Type B pancreatic cell (in vitro differentiated cells): Measurements from ENCODE around the gene HPGDS. TPM values are rescaled to one million over a fixed set of nuclear protein-coding genes. Genes with fewer than 3 reads are reported as not detected.

ENCODE experiments used
- DNase-seq: peaks from one replicate; pipeline ENCODE4 v3.0.0; 2021; ENCODE audit warnings: mixed read lengths; ENCODE audit not compliant: unreplicated experiment; ENCODE audit errors: extremely low spot score
- H3K27ac Mint-ChIP-seq: 2 replicates; pipeline ENCODE4 v1.8.0; 2021; ENCODE audit warnings: mild to moderate bottlenecking, mixed read lengths
- H3K27me3 Mint-ChIP-seq: 2 replicates; pipeline ENCODE4 v1.8.0; 2021; ENCODE audit warnings: mixed read lengths
- H3K36me3 Mint-ChIP-seq: 2 replicates; pipeline ENCODE4 v1.8.0; 2021; ENCODE audit warnings: mixed read lengths
- H3K4me1 Mint-ChIP-seq: one replicate; pipeline ENCODE4 v1.8.0; 2021; ENCODE audit warnings: mixed read lengths; ENCODE audit not compliant: unreplicated experiment
- H3K4me3 Mint-ChIP-seq: 2 replicates; pipeline ENCODE4 v1.8.0; 2021; ENCODE audit warnings: mild to moderate bottlenecking, mixed read lengths
- H3K9me3 Mint-ChIP-seq: 2 replicates; pipeline ENCODE4 v1.8.0; 2021; ENCODE audit warnings: mixed read lengths
- total RNA-seq: library from RNA; stranded (reverse); gene quantifications from 2 replicates; pipeline ENCODE4 v1.2.1, GENCODE V29; 2021; ENCODE audit warnings: low replicate concordance
- TF ChIP-seq, protein P1 (sequence below): fragments of 200-600 bp; sonication (generic); conservative IDR thresholded peaks from 2 replicates; pipeline ENCODE4 v1.5.0; 2021; ENCODE audit warnings: antibody characterized with exemption, mild to moderate bottlenecking

HPGDS gene
- total RNA-seq, 1 donor from 2014 or later: not detected

DNA sequence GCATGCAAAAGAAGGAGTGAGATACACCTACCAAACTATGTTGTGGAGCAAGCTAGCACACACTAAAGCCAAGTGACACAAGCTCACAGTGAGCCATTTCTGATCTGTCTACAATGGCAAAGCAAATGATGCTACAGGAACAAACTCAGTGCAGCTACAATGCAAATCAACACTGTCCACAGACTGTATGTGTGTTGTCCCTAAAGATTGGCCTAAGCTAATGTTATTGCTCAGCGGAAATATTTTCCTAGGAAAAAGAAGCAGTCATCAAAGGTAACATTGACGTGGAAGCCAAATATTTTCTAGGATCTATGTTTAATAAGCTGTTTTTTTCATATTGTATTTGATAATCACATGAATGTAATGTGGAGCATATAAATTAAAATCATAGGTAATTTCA, 34.7 kb upstream of the HPGDS start:
- TF ChIP-seq, protein P1, sequence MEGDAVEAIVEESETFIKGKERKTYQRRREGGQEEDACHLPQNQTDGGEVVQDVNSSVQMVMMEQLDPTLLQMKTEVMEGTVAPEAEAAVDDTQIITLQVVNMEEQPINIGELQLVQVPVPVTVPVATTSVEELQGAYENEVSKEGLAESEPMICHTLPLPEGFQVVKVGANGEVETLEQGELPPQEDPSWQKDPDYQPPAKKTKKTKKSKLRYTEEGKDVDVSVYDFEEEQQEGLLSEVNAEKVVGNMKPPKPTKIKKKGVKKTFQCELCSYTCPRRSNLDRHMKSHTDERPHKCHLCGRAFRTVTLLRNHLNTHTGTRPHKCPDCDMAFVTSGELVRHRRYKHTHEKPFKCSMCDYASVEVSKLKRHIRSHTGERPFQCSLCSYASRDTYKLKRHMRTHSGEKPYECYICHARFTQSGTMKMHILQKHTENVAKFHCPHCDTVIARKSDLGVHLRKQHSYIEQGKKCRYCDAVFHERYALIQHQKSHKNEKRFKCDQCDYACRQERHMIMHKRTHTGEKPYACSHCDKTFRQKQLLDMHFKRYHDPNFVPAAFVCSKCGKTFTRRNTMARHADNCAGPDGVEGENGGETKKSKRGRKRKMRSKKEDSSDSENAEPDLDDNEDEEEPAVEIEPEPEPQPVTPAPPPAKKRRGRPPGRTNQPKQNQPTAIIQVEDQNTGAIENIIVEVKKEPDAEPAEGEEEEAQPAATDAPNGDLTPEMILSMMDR: no peak
- H3K4me1 Mint-ChIP-seq: no peaks in the 10 kb centered on the region
- H3K4me3 Mint-ChIP-seq: no peak overlapping the region
- H3K9me3 Mint-ChIP-seq: no peaks in the 10 kb centered on the region
- peaks cover 19% of the 10 kb centered on the region for H3K27me3 Mint-ChIP-seq
- H3K27ac Mint-ChIP-seq: no peak overlapping the region
- DNase-seq: no peak
- H3K36me3 Mint-ChIP-seq: no peaks in the 10 kb centered on the region

DNA sequence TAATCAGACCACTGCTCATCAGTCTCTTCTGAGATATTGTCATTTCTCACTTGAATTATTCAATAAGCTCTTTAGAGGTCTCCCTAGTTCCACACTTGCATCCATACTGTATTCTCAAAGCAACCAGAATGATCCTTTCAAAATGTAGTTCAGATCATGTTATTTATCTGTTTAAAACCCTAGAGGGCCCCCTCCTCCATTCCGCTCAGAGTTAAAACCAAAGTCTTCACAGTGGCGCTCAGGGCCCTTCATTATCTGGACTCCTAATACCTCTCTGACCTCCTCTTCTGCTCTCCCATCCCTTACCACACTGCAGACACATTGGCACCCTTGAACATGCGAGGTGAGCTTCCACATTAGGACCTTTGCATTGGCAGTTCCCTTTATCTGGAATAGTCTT, 32.7 kb upstream of the HPGDS start:
- no peak overlapping the region for H3K4me3 Mint-ChIP-seq
- TF ChIP-seq, protein P1: no peak
- H3K36me3 Mint-ChIP-seq: no peaks in the 10 kb centered on the region
- DNase-seq: no peak
- H3K9me3 Mint-ChIP-seq: no peaks in the 10 kb centered on the region
- no peak overlapping the region for H3K27ac Mint-ChIP-seq
- H3K4me1 Mint-ChIP-seq: no peaks in the 10 kb centered on the region
- peaks cover 21% of the 10 kb centered on the region for H3K27me3 Mint-ChIP-seq

DNA sequence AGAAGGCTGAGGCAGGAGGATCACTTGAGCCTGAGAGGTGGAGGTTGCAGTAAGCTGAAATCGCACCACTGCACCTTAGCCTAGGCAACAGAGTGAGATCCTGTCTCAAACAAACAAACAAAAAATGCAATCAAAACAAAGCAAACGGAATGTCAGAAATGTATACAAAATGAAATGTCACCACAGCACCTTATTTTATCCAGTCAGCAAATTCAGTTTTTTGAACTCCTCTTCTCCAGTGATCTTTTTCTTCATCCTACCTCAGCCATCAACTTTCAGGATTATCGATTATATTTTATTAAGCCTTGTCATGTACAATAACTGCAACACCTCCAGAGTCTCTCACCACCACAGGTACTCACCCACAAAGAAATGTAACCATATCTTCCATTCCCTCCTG, 31.1 kb upstream of the HPGDS start:
- Mint-ChIP-seq H3K36me3 (no peaks in the 10 kb centered on the region), H3K4me3 (no peak overlapping the region), H3K9me3 (no peaks in the 10 kb centered on the region), H3K4me1 (no peaks in the 10 kb centered on the region), H3K27ac (no peak overlapping the region), H3K27me3 (peaks cover 33% of the 10 kb centered on the region)
- no peak for DNase-seq
- TF ChIP-seq, protein P1: no peak

DNA sequence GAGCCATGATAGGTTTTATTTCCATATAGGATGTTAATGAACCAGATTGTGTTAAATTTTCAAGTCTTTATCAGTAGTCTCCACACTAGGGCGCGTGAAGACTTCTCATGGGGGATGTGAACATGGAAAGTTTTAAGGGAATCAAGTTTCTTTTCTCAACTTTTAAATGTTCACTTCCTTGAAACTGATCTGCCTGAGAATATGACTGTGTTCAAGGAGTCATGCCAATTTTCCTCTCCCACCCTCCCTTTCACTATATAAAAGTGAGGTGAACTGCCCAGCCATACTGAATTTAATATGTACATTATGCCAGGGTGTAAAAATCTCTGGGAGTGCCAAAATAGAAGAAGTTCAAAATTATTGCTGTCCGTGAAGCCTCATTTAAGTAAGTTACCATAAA, 30.4 kb upstream of the HPGDS start:
- Mint-ChIP-seq H3K36me3 (no peaks in the 10 kb centered on the region), H3K27ac (no peak overlapping the region), H3K9me3 (no peaks in the 10 kb centered on the region), H3K27me3 (peaks cover 40% of the 10 kb centered on the region), H3K4me3 (no peak overlapping the region), H3K4me1 (no peaks in the 10 kb centered on the region)
- TF ChIP-seq, protein P1: no peak
- DNase-seq: no peak

DNA sequence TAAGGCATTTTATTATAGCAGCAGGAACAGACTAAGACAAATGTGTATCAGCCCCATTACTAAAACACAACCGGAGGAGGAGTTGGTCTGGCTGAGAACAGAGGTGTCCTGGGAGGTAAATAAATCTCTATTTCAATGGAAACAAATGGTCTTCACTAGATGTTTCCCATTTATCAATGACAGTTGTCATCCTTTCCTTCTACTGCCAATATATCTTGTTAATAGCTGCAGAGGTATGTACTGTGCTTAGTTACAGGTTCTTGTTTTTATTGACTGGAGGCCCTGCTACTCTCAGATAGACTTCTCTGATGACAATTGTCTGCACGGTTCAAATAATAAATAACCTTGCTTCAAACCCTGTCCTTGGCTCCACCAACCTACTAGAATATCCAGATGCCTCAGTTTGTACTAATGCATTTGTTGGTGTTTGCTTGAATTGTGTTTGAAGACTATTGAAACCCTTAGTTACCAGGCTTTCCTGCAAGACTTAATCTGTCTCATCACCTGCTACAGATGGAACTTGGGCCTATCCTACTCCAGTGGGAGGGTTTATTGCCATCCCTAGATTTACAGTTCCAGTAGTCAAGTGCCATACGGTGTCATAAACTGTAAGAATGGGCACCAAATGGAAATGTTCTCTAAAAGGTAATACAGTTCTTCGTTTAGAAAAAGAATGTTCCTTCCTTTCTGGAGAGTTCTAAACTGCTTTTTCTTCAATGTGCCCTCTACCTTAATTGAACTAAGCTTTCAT, 29.8 kb upstream of the HPGDS start:
- Mint-ChIP-seq H3K27me3 (peaks cover 40% of the 10 kb centered on the region), H3K27ac (no peak overlapping the region), H3K36me3 (no peaks in the 10 kb centered on the region), H3K4me1 (no peaks in the 10 kb centered on the region), H3K4me3 (no peak overlapping the region), H3K9me3 (no peaks in the 10 kb centered on the region)
- TF ChIP-seq, protein P1: no peak
- no peak for DNase-seq

DNA sequence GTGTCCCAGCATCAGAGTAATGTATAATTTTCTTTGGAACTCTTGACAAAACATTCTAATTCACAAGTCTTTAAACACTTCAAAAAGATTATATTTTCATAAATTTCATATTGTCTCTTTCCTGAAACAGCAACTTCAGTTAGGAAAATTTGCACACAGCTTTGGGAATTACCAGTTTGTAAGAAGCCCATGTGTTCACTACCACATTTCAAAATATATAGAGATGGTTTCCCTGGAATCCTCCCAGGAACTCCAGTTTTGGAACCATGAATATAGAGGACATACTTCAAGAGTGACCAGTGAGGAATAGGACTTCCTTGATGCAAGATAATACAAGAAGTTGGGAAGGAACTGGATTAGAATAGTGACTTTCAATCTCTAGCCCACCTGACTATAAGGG, 28.7 kb upstream of the HPGDS start:
- Mint-ChIP-seq H3K9me3 (peaks cover 4% of the 10 kb centered on the region), H3K4me1 (no peaks in the 10 kb centered on the region), H3K27ac (no peak overlapping the region), H3K27me3 (peaks cover 42% of the 10 kb centered on the region), H3K36me3 (no peaks in the 10 kb centered on the region), H3K4me3 (no peak overlapping the region)
- DNase-seq: no peak
- TF ChIP-seq, protein P1: no peak
